GM12874 (cell line): Measurements from ENCODE around the gene RSBN1L.

ENCODE experiments used
- CTCF ChIP-seq: IDR thresholded peaks from 2 replicates; pipeline ENCODE4 v1.5.1; 2011; ENCODE audit warnings: low read depth, mild to moderate bottlenecking, control low read depth, low read length, moderate library complexity; ENCODE audit not compliant: insufficient read depth

Gene RSBN1L

GRCh38 chr7:77796109-77796508, 99.8 kb downstream of the RSBN1L start:
- TF ChIP-seq CTCF = no peak

GRCh38 chr7:77796960-77797359, 100.7 kb downstream of the RSBN1L start:
- TF ChIP-seq CTCF = no peak

GRCh38 chr7:77797734-77798393, 101.6 kb downstream of the RSBN1L start:
- TF ChIP-seq CTCF = no peak

GRCh38 chr7:77798394-77799077, 102.3 kb downstream of the RSBN1L start, which contains the start of the genes PHTF2 and TMEM60:
Gene PHTF2 (plus strand): TSS chr7:77798773.
Gene TMEM60 (minus strand): TSS chr7:77798434. CDS start chr7:77794373, 4,061 bp downstream.
- TF ChIP-seq CTCF = peak; percentile 68

GRCh38 chr7:77799078-77799964, 103.1 kb downstream of the RSBN1L start:
- TF ChIP-seq CTCF = no peak

GRCh38 chr7:77800158-77800557, 103.9 kb downstream of the RSBN1L start:
- no peak for TF ChIP-seq CTCF

- TF ChIP-seq CTCF = no peak
Measured at GRCh38 chr7:77800730-77801129, 104.5 kb downstream of the RSBN1L start.
